Transverse colon (tissue), 3 donors: ENCODE measurements around the gene LRRC3.

Experiments
- CTCF ChIP-seq, 5 experiments: fragments of 200-600 bp in 3 of 5; fragments of 450-650 bp in 2 of 5; sonication (generic) in 3 of 5; IDR thresholded peaks; 1 replicate in 2 of 5; 2 replicates in 3 of 5; pipeline ENCODE4 v1.5.1; 2016 to 2017; ENCODE audit warnings: antibody characterized with exemption in 5 of 5, inconsistent platforms in 3 of 5, mild to moderate bottlenecking in 2 of 5, moderate library complexity in 1 of 5
- EP300 ChIP-seq: sonication (generic); formaldehyde crosslinking; IDR thresholded peaks from one replicate; pipeline ENCODE4 v1.6.1; 2017; ENCODE audit warnings: antibody characterized with exemption, low read depth

- TF ChIP-seq EP300, result no peak
- no peak for TF ChIP-seq CTCF (IDR thresholded peaks at IDR 0.05)
Measured at GRCh38 chr21:44408226-44408625, 47.1 kb upstream of the LRRC3 start.
